OCI-LY7 (cell line): Measurements from ENCODE around the gene SLC6A12.

ENCODE experiments used
- CTCF ChIP-seq: fragments of 200-600 bp; sonication (generic); conservative IDR thresholded peaks from 2 replicates; pipeline ENCODE4 v1.5.1; 2014; ENCODE audit warnings: mild to moderate bottlenecking, antibody characterized with exemption, low read length, moderate library complexity, mixed read lengths
- EZH2phosphoT487 ChIP-seq: fragments of 200-600 bp; sonication (generic); IDR thresholded peaks from 2 replicates; pipeline ENCODE4 v1.6.1; 2018; ENCODE audit warnings: low read depth, borderline replicate concordance, mild to moderate bottlenecking, mixed run types, antibody characterized with exemption, low read length, moderate library complexity, mixed read lengths

- no peak for TF ChIP-seq CTCF
- TF ChIP-seq EZH2phosphoT487, result no peak
These were observed 29.0 kb downstream of the SLC6A12 start for GRCh38 chr12:184811-185575.
